Caco-2 (cell line): ENCODE data around the gene PGS1. TPM values are rescaled to one million over a fixed set of nuclear protein-coding genes. Genes with fewer than 3 reads are reported as not detected.

Experiments used
- BruUV-seq: library from RNA; stranded (reverse); fragments of 400-500 nt; replicated peaks from 2 replicates; lab custom pipeline; 2021; lab: Mats Ljungman, UMichigan
- CTCF ChIA-PET: fragments of 300-600 bp; sonication (Branson Sonifier 250); formaldehyde crosslinking; loops from one replicate; lab custom pipeline; 2022; ENCODE audit warnings: antibody characterized with exemption; lab: Charles Lee
- POLR2A ChIA-PET: fragments of 300-600 bp; sonication (Branson Sonifier 250); formaldehyde crosslinking; loops from one replicate; lab custom pipeline; 2022; ENCODE audit warnings: antibody characterized with exemption; lab: Charles Lee
- DNase-seq, 2 experiments: peaks; one replicate each; pipeline versions ENCODE4 v3.0.0 to v3.0.0-alpha.2; 2020 to 2022
- H3K27me3 ChIP-seq: replicated peaks from 2 replicates; pipeline ENCODE4 v1.6.0; 2011; ENCODE audit warnings: low read length; ENCODE audit not compliant: control insufficient read depth, insufficient read depth
- H3K36me3 ChIP-seq: 2 replicates; pipeline ENCODE4 v1.5.1; 2011; ENCODE audit warnings: low read length; ENCODE audit not compliant: control insufficient read depth, insufficient read depth
- H3K4me1 ChIP-seq: fragments of 250-450 bp; sonication (Bioruptor Pico); 2 replicates; pipeline ENCODE4 v1.5.1; 2020; ENCODE audit warnings: mild to moderate bottlenecking
- H3K4me3 ChIP-seq: 2 replicates; pipeline ENCODE4 v1.5.1; 2011; ENCODE audit warnings: low read depth, mild to moderate bottlenecking, control low read depth, low read length
- H3K9me3 ChIP-seq: fragments of 250-450 bp; sonication (Bioruptor Pico); 2 replicates; pipeline ENCODE4 v1.5.1; 2020; ENCODE audit warnings: mild to moderate bottlenecking, moderate library complexity
- H3K27ac Mint-ChIP-seq: one replicate; pipeline ENCODE4 v1.8.0; 2022; ENCODE audit warnings: mixed read lengths; ENCODE audit not compliant: unreplicated experiment
- H3K27me3 Mint-ChIP-seq: one replicate; pipeline ENCODE4 v1.8.0; 2022; ENCODE audit warnings: mixed read lengths; ENCODE audit not compliant: insufficient read depth, unreplicated experiment
- H3K36me3 Mint-ChIP-seq: one replicate; pipeline ENCODE4 v1.8.0; 2022; ENCODE audit warnings: mild to moderate bottlenecking, mixed read lengths; ENCODE audit not compliant: insufficient read depth, unreplicated experiment
- H3K4me1 Mint-ChIP-seq: one replicate; pipeline ENCODE4 v1.8.0; 2022; ENCODE audit warnings: low read depth, mixed read lengths; ENCODE audit not compliant: unreplicated experiment
- H3K4me3 Mint-ChIP-seq: one replicate; pipeline ENCODE4 v1.8.0; 2022; ENCODE audit warnings: mild to moderate bottlenecking, moderate library complexity, mixed read lengths; ENCODE audit not compliant: unreplicated experiment
- H3K9me3 Mint-ChIP-seq: one replicate; pipeline ENCODE4 v1.8.0; 2022; ENCODE audit warnings: mixed read lengths; ENCODE audit not compliant: unreplicated experiment
- intact Hi-C: fragments of 100-400 bp; cut with micrococcal nuclease; formaldehyde crosslinking; loops from one replicate; pipeline ENCODE4 v1.10.0; 2022; ENCODE audit not compliant: unreplicated experiment
- total RNA-seq: library from RNA; stranded (reverse); gene quantifications from 2 replicates; pipeline ENCODE4 v1.2.3, GENCODE V29; 2022
- TF ChIP-seq, protein P1 (sequence below), 2 experiments: fragments of 200-600 bp in 1 of 2; IDR thresholded peaks; 1 replicate in 1 of 2; 2 replicates in 1 of 2; pipeline versions ENCODE4 v1.5.1 to v1.8.0; 2011 to 2022; ENCODE audit warnings: antibody characterized with exemption in 1 of 2, control low read depth in 1 of 2, inconsistent platforms in 1 of 2, low read depth in 1 of 2, low read length in 1 of 2, mild to moderate bottlenecking in 1 of 2, moderate library complexity in 1 of 2; ENCODE audit not compliant: insufficient read depth in 1 of 2, severe bottlenecking in 1 of 2, unreplicated experiment in 1 of 2

PGS1 gene
- total RNA-seq, 1 experiment from 2014 or later: 54.1 TPM

DNA sequence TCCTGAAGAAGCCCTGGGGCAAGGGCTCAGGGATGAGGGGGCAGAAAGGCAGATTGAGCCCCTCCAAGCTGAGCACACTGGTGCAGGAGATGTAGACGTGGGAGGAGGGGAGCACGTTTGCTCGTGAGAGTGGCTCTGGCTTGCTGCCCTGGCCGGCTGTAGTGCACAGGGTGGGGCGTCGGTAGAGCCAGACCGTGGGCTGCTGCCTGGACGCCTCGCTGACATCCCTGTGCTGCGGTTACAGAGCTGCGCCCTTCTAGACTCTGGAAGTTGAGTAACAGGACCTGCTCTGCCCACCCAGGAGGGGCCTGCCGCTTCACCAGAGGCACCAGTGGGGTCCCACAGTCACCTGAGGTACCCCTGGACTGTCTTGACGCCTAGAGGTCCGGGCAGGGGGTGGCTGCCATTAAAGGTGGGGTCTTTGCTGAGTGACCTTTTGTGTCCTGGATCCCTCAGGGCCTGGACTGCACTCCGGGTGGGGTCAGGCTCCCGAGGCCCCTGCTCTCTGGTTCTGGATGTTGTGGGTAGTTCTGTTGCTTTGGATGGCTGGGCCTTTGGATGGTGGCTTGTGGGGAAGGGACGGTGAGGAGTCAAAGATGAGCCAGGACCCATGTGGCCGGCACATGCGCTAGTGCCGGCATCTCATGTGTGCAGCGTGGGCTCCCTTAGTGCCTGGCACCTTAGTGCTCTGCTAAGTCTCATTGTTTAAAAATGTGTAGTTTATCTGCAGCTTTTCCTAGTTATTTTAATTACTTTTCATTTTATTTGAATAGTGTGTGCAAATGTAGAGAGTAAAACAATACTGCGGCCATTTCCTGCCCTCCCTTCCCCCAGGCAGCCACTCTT lies 41.7 kb downstream of the PGS1 start:
- no peaks in the 10 kb centered on the region for H3K27me3 ChIP-seq
- H3K27ac Mint-ChIP-seq: peak overlapping the region; percentile 95
- BruUV-seq: no TSS peak
- H3K27me3 Mint-ChIP-seq: no peaks in the 10 kb centered on the region
- no peaks in the 10 kb centered on the region for H3K9me3 ChIP-seq
- H3K4me1 ChIP-seq: peaks cover 37% of the 10 kb centered on the region
- no peak for DNase-seq
- H3K36me3 ChIP-seq: peaks cover 8% of the 10 kb centered on the region
- TF ChIP-seq, protein P1, sequence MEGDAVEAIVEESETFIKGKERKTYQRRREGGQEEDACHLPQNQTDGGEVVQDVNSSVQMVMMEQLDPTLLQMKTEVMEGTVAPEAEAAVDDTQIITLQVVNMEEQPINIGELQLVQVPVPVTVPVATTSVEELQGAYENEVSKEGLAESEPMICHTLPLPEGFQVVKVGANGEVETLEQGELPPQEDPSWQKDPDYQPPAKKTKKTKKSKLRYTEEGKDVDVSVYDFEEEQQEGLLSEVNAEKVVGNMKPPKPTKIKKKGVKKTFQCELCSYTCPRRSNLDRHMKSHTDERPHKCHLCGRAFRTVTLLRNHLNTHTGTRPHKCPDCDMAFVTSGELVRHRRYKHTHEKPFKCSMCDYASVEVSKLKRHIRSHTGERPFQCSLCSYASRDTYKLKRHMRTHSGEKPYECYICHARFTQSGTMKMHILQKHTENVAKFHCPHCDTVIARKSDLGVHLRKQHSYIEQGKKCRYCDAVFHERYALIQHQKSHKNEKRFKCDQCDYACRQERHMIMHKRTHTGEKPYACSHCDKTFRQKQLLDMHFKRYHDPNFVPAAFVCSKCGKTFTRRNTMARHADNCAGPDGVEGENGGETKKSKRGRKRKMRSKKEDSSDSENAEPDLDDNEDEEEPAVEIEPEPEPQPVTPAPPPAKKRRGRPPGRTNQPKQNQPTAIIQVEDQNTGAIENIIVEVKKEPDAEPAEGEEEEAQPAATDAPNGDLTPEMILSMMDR (IDR thresholded peaks at IDR 0.05; ENCODE audit: insufficient read depth in 1 of 2, low read depth in 1 of 2, low read length in 1 of 2, severe bottlenecking in 1 of 2, unreplicated experiment in 1 of 2): no peak
- peaks cover 94% of the 10 kb centered on the region for H3K36me3 Mint-ChIP-seq
- POLR2A ChIA-PET: interaction anchor here (1.9 to 2.0 kb wide), 2 partner anchors 59 to 106 kb away, joined by 6 to 13 read pairs; no protein-coding TSS in a partner anchor
- H3K4me3 ChIP-seq: no peak overlapping the region
- H3K9me3 Mint-ChIP-seq: no peaks in the 10 kb centered on the region
- CTCF ChIA-PET: interaction anchor here (0.6 to 2.6 kb wide), 7 partner anchors 29 to 233 kb away, joined by 3 to 57 read pairs (median 12); partner anchors contain the start of genes AFMID, SOCS3 and TK1
- peaks cover 31% of the 10 kb centered on the region for H3K4me1 Mint-ChIP-seq
- peak overlapping the region; percentile 72 for H3K4me3 Mint-ChIP-seq
- intact Hi-C loops: loop anchor here (5.0 kb wide), 1 partner anchor 233 kb away; the partner anchor contains the start of genes AFMID and TK1

DNA sequence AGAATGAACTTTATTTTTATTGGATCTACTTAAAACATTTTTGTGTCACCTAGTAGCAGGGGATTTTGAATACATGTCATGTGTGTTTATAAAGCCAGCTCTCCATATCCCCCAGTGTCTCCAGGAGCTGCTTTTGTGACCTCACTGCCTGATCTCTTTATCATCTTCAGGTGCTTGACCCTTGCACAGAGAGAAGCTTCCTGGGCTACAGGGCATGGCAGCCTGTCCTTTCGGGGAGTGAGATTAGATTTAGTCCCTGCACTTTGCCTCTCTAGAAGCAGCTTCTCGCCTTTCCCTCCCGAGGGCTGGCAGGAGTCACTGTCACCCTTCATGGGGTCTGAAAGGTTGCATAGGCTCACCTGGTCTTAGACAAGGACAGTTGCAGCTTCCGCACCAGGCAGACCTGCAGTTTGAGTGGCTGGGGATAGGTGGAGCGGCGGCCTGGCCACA lies 42.7 kb downstream of the PGS1 start:
- H3K36me3 Mint-ChIP-seq: peaks cover 95% of the 10 kb centered on the region

More for the DNA sequence above, 42.7 kb downstream of the PGS1 start:
- BruUV-seq: no TSS peak
- Histone ChIP-seq H3K27me3 (no peaks in the 10 kb centered on the region), H3K4me3 (no peak overlapping the region), H3K36me3 (peaks cover 8% of the 10 kb centered on the region), H3K4me1 (peaks cover 37% of the 10 kb centered on the region), H3K9me3 (no peaks in the 10 kb centered on the region)
- ChIA-PET POLR2A (interaction anchor here (0.5 to 2.0 kb wide), 7 partner anchors 56 to 333 kb away, joined by 4 to 13 read pairs (median 6); partner anchors contain the start of genes AFMID and TK1), CTCF (interaction anchor here (0.5 to 2.6 kb wide), 23 partner anchors 10 to 294 kb away, joined by 3 to 57 read pairs (median 4); partner anchors contain the start of genes AFMID, SOCS3 and TK1)
- Mint-ChIP-seq H3K27ac (peak overlapping the region; percentile 95), H3K27me3 (no peaks in the 10 kb centered on the region), H3K4me1 (peaks cover 31% of the 10 kb centered on the region), H3K9me3 (no peaks in the 10 kb centered on the region), H3K4me3 (peak overlapping the region; percentile 72)
- TF ChIP-seq, protein P1 (IDR thresholded peaks at IDR 0.05; ENCODE audit: insufficient read depth in 1 of 2, low read depth in 1 of 2, low read length in 1 of 2, severe bottlenecking in 1 of 2, unreplicated experiment in 1 of 2): peak in 1 of 2 experiments; percentile 21
- DNase-seq: no peak
- intact Hi-C loops: loop anchor here (1.0 to 5.0 kb wide), 7 partner anchors 10 to 234 kb away; partner anchors contain the start of genes AFMID, SOCS3 and TK1
